ENCODE data around the gene DNAJB1.

GRCh38 chr19:14565298-14565679 is 47.1 kb upstream of the DNAJB1 start:
- TF ChIP-seq FOXM1 (IDR thresholded peaks at IDR 0.05; ENCODE audit: borderline replicate concordance) (no peak), FOXK2 (IDR thresholded peaks at IDR 0.05) (no peak)

All from HEK293T (cell line).